ENCODE results near the gene PPIE.

The PPIE gene

DNA sequence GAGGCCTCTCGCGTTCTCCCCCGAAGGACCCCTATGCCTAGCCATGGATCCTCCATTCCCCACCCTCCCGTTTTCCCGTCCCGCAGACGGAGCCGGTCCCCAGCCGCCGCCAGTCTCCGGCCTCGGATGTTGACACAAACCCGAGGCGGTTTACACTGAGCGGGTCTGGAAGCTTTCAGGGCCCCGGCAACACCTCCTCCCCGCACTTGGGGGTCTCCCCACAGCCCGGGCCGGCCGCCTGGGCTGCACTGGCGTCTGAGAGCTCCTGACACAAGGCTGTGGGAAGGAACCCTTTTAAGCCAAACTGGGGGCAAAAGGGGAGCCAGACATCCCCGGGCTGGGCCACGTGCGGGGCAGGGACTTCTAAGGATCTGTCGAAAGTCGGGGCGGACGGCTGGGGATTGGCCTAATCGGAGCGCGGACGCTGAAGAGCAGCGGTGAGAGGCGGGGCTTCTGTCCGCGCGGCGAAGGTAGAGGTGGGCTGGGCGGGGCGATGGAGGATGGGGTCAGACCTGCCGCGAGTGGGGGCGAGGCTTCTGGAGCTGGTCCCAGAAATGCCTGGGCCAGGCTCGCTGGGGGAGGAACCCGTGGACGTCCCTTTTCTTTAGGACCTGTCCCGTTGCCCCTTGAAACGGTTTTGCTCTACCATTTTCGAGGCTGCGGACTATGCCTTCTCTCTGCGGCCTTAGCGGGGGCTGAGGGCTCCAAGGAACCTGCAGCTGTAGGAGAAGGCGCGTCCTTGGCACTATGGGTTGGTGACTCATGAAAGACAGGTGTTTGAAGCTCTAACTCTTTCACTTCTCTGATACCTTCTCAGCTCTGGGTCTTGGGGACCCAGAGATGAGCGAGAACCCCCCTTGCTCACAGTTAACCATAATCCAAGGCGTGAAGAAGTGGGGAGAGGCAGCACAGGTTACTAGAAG, 46.3 kb upstream of the PPIE start:
- TF ChIP-seq, protein P1, sequence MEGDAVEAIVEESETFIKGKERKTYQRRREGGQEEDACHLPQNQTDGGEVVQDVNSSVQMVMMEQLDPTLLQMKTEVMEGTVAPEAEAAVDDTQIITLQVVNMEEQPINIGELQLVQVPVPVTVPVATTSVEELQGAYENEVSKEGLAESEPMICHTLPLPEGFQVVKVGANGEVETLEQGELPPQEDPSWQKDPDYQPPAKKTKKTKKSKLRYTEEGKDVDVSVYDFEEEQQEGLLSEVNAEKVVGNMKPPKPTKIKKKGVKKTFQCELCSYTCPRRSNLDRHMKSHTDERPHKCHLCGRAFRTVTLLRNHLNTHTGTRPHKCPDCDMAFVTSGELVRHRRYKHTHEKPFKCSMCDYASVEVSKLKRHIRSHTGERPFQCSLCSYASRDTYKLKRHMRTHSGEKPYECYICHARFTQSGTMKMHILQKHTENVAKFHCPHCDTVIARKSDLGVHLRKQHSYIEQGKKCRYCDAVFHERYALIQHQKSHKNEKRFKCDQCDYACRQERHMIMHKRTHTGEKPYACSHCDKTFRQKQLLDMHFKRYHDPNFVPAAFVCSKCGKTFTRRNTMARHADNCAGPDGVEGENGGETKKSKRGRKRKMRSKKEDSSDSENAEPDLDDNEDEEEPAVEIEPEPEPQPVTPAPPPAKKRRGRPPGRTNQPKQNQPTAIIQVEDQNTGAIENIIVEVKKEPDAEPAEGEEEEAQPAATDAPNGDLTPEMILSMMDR (IDR thresholded peaks at IDR 0.05) = no peak
- H3K27ac ChIP-seq = no peak overlapping the region
- H3K4me3 ChIP-seq = peak overlapping the region; percentile 67

GRCh38 chr1:39694026-39694425, 44.7 kb upstream of the PPIE start:
- Histone ChIP-seq H3K27ac (no peak overlapping the region), H3K4me3 (no peak overlapping the region)
- TF ChIP-seq, protein P1 (IDR thresholded peaks at IDR 0.05) = no peak
- no peak for DNase-seq (ENCODE audit: low spot score)

More for the DNA sequence above, 46.3 kb upstream of the PPIE start:
- DNase-seq (ENCODE audit: low spot score) = no peak

GRCh38 chr1:39695016-39695415, 43.7 kb upstream of the PPIE start:
- no peak overlapping the region for H3K27ac ChIP-seq
- H3K4me3 ChIP-seq = no peak overlapping the region
- TF ChIP-seq, protein P1 (IDR thresholded peaks at IDR 0.05) = no peak
- no peak for DNase-seq (ENCODE audit: low spot score)

- DNase-seq (ENCODE audit: low spot score) = no peak
- Histone ChIP-seq H3K4me3 (no peak overlapping the region), H3K27ac (no peak overlapping the region)
- TF ChIP-seq, protein P1 (IDR thresholded peaks at IDR 0.05) = no peak
These were observed 42.2 kb upstream of the PPIE start for GRCh38 chr1:39696448-39696847.

- no peak for DNase-seq (ENCODE audit: low spot score)
- Histone ChIP-seq H3K27ac (no peak overlapping the region), H3K4me3 (no peak overlapping the region)
- TF ChIP-seq, protein P1 (IDR thresholded peaks at IDR 0.05) = no peak
These were observed 40.1 kb upstream of the PPIE start for GRCh38 chr1:39698568-39698967.

DNA sequence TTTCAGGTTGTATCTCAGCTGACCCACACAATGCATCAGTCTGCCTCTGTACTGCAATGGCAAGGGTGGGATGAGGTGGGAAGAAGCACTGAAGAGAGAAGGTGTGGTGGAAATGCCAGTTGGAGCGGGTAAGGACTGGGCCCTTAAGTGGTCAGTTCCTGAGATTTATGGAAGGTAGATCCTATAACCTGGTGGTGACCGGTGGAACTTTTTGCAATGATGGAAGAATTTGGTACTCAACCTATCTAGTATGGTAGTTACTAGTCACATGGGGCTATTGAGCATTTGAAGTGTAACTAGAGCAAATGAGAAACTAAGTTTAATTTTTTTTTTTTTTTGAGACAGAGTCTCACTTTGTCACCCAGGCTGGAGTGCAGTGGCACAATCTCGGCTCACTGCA, 39.3 kb upstream of the PPIE start:
- no peak for DNase-seq (ENCODE audit: low spot score)
- Histone ChIP-seq H3K4me3 (no peak overlapping the region), H3K27ac (no peak overlapping the region)
- TF ChIP-seq, protein P1 (IDR thresholded peaks at IDR 0.05) = no peak

GRCh38 chr1:39700348-39700747, 38.3 kb upstream of the PPIE start:
- no peak for DNase-seq (ENCODE audit: low spot score)
- Histone ChIP-seq H3K4me3 (no peak overlapping the region), H3K27ac (no peak overlapping the region)
- TF ChIP-seq, protein P1 (IDR thresholded peaks at IDR 0.05) = no peak
